Right lobe of liver (tissue), 6 donors: ENCODE measurements around the gene ANKRD13D. TPM values are rescaled to one million over a fixed set of nuclear protein-coding genes. Genes with fewer than 3 reads are reported as not detected.

Source experiments
- ATAC-seq, 4 donors: fragments of 200-7000 bp; cut with Tn5 transposase; one replicate each; pipeline ENCODE4 v1.9.1; 2020; ENCODE audit warnings: mild to moderate bottlenecking in 4 of 4, moderate library complexity in 4 of 4
- DNase-seq, 3 donors: peaks; one replicate each; pipeline ENCODE4 v3.0.0-alpha.2; 2020
- H3K27ac ChIP-seq, 3 donors: fragments of 200-600 bp; one replicate each; pipeline ENCODE4 v1.8.0; 2022
- H3K27me3 ChIP-seq, 2 donors: fragments of 200-600 bp; one replicate each; pipeline ENCODE4 v1.8.0; 2022
- H3K36me3 ChIP-seq, 4 donors: fragments of 200-600 bp; sonication (generic) in 1 of 4; one replicate each; pipeline versions ENCODE4 v1.5.1 to v1.8.0; 2017 to 2022; ENCODE audit warnings: control low read depth in 1 of 4
- H3K4me1 ChIP-seq, 4 donors: fragments of 200-600 bp; sonication (generic) in 1 of 4; one replicate each; pipeline versions ENCODE4 v1.5.1 to v1.8.0; 2017 to 2022; ENCODE audit warnings: control low read depth in 1 of 4
- H3K4me3 ChIP-seq, 3 donors: fragments of 200-600 bp; one replicate each; pipeline ENCODE4 v1.8.0; 2022
- H3K9me3 ChIP-seq, 4 donors: fragments of 200-600 bp; sonication (generic) in 1 of 4; one replicate each; pipeline versions ENCODE4 v1.5.1 to v1.8.0; 2017 to 2022; ENCODE audit warnings: control low read depth in 1 of 4
- CTCF ChIP-seq, 4 donors: fragments of 200-600 bp in 3 of 4; fragments of 450-650 bp in 1 of 4; IDR thresholded peaks; one replicate each; pipeline versions ENCODE4 v1.5.1 to v1.8.0; 2016 to 2022; ENCODE audit warnings: antibody characterized with exemption in 4 of 4, mild to moderate bottlenecking in 2 of 4
- POLR2A ChIP-seq: fragments of 450-650 bp; IDR thresholded peaks from one replicate; pipeline ENCODE4 v1.6.1; 2017; ENCODE audit warnings: antibody characterized with exemption, mild to moderate bottlenecking
- WGBS: methylation state at CpG from one replicate; pipeline ENCODE4 v1.1.6; 2018; ENCODE audit warnings: low coverage, low lambda C conversion rate; ENCODE audit not compliant: insufficient coverage; ENCODE audit errors: missing lambda C conversion rate; 5-methylcytosine and 5-hydroxymethylcytosine counted together
- intact Hi-C, 2 donors: fragments of 100-400 bp; cut with DNase I; formaldehyde crosslinking; loops; one replicate each; pipeline versions ENCODE4 v1.11.2 to v1.14.1; 2022
- total RNA-seq, 6 experiments: library from RNA; depleted of rRNA in 2 of 6; stranded (reverse); fragments of >200 nt in 2 of 6; fragmentation: NEBNext Ultra II Directional in 3 of 6; extraction: Animal tissue kit (Norgen Biotek cat#: 25700) in 3 of 6; gene quantifications; one replicate each; pipeline versions ENCODE4 v1.1.0 to v1.2.4, GENCODE V29; 2016 to 2023
- donor health status: DM: no; HTN: yes; CAD: no.
- donor health status: DM: no; HTN: no; CAD: no.
- donor health status: DM: no; HTN: no; CAD: no.
- donor health status: DM: no; HTN: yes; CAD: no.
- donor health status: DM: no; HTN: yes; CAD: no.

The ANKRD13D gene
- total RNA-seq, 6 experiments from 2014 or later, result 7.7 to 14.1 (median 10.4) TPM

- Histone ChIP-seq H3K27ac (no peak overlapping the region), H3K4me3 (no peak overlapping the region), H3K36me3 (peaks cover 5 to 70% (median 32%) of the 10 kb centered on the region in 4 donors), H3K9me3 (no peaks in the 10 kb centered on the region), H3K4me1 (peaks cover 0 to 10% (median 0%) of the 10 kb centered on the region in 4 donors), H3K27me3 (no peaks in the 10 kb centered on the region)
- DNase-seq, result peak; percentile 22 to 53 (median 48)
- WGBS, result 100% methylated on average over 1 of the region's 27 CpGs
- intact Hi-C loops, result no loop called here
- no peak for ATAC-seq
- TF ChIP-seq POLR2A (no peak), CTCF (IDR thresholded peaks at IDR 0.05) (no peak)
Measured at GRCh38 chr11:67281552-67282150, 7.5 kb upstream of the ANKRD13D start.

- DNase-seq, result peak; percentile 21 to 52 (median 50)
- Histone ChIP-seq H3K9me3 (no peaks in the 10 kb centered on the region), H3K27me3 (no peaks in the 10 kb centered on the region), H3K4me1 (peaks cover 0 to 6% (median under 1%) of the 10 kb centered on the region in 4 donors), H3K4me3 (no peak overlapping the region), H3K27ac (peak overlapping the region in 1 of 3 donors; percentile 24), H3K36me3 (peaks cover 5 to 73% (median 32%) of the 10 kb centered on the region in 4 donors)
- no peak for ATAC-seq
- WGBS, result no CpG with 5 or more reads among the region's 20 CpGs
- intact Hi-C loops, result no loop called here
- no peak for TF ChIP-seq POLR2A
Measured at GRCh38 chr11:67282155-67282875, 6.8 kb upstream of the ANKRD13D start.

GRCh38 chr11:67282876-67283371, 6.2 kb upstream of the ANKRD13D start:
- intact Hi-C loops, result no loop called here
- Histone ChIP-seq H3K36me3 (peaks cover 5 to 73% (median 32%) of the 10 kb centered on the region in 4 donors), H3K4me1 (peaks cover 0 to 8% (median 4%) of the 10 kb centered on the region in 4 donors), H3K27ac (peak overlapping the region in 2 of 3 donors; percentile 24 to 51), H3K9me3 (no peaks in the 10 kb centered on the region), H3K4me3 (no peak overlapping the region), H3K27me3 (no peaks in the 10 kb centered on the region)
- WGBS, result 61% methylated on average over 7 of the region's 11 CpGs
- TF ChIP-seq POLR2A (no peak), CTCF (IDR thresholded peaks at IDR 0.05) (no peak)
- DNase-seq, result peak; percentile 20 to 52 (median 45)
- ATAC-seq, result no peak

DNA sequence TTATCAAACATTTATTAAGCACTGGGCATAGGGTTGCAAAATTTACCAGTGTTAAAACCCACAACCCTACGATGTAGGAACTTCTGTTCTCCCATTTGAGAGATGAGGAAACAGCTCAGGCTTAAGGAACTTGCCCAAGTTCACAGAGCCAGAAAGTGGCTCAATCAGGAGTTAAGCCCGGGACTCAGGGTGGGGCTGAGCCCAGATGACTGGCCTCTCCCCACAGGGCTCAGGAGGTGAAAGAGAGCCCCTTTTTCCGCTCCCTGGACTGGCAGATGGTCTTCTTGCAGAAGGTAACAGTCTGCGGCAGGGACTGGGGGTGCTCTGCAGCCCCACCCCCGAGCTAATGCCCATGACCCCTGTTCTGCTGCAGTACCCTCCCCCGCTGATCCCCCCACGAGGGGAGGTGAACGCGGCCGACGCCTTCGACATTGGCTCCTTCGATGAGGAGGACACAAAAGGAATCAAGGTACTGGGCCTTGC, 5.6 kb upstream of the ANKRD13D start:
- H3K4me3 ChIP-seq, result no peak overlapping the region
- ATAC-seq, result peak; percentile 4 to 33 (median 12)
- intact Hi-C loops, result no loop called here
- H3K27ac ChIP-seq, result peak overlapping the region in 2 of 3 donors; percentile 36 to 43
- WGBS, result 67% methylated on average over 2 of the region's 13 CpGs
- DNase-seq, result peak in 2 of 3 donors; percentile 37 to 50
- H3K27me3 ChIP-seq, result no peaks in the 10 kb centered on the region
- peaks cover 0 to 12% (median 4%) of the 10 kb centered on the region in 4 donors for H3K4me1 ChIP-seq
- H3K9me3 ChIP-seq, result no peaks in the 10 kb centered on the region
- peaks cover 5 to 73% (median 32%) of the 10 kb centered on the region in 4 donors for H3K36me3 ChIP-seq
- TF ChIP-seq POLR2A (no peak), CTCF (IDR thresholded peaks at IDR 0.05) (no peak)
